MM.1S (cell line): ENCODE measurements around the gene MTMR8.

ENCODE experiments used
- EZH2 ChIP-seq: fragments of 300-600 bp; sonication (generic); optimal IDR thresholded peaks from 2 replicates; pipeline ENCODE3; 2017; ENCODE audit warnings: low read depth, mild to moderate bottlenecking, antibody characterized with exemption, low read length, mixed read lengths
- EZH2phosphoT487 ChIP-seq: fragments of 300-600 bp; sonication (generic); IDR thresholded peaks from 2 replicates; pipeline ENCODE4 v1.6.1; 2018; ENCODE audit warnings: antibody characterized with exemption, low read length
- TF ChIP-seq, protein P1 (sequence below): fragments of 300-600 bp; sonication (generic); IDR thresholded peaks from 2 replicates; pipeline ENCODE4 v1.5.1; 2016; ENCODE audit warnings: antibody characterized with exemption, low read length, mixed read lengths

DNA sequence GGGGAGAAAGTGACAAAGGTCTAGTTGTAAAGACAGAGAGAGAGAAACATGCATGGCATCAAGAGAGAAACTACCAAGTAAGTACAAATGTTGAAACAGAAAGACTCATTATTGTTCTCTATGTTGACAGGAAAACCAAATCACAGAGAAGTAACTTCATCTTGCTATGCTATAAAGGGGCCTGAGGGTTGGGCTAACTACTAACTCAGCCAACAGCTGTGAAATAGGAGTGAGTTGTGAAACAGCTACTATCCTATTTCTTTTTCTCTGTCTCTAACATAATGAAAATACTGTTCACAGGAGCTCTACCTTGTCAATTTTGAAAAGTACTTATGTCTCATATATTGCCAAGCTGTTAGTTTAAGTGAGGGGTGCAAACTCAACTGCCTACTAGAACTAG lies 65.0 kb downstream of the MTMR8 start:
- TF ChIP-seq, protein P1, sequence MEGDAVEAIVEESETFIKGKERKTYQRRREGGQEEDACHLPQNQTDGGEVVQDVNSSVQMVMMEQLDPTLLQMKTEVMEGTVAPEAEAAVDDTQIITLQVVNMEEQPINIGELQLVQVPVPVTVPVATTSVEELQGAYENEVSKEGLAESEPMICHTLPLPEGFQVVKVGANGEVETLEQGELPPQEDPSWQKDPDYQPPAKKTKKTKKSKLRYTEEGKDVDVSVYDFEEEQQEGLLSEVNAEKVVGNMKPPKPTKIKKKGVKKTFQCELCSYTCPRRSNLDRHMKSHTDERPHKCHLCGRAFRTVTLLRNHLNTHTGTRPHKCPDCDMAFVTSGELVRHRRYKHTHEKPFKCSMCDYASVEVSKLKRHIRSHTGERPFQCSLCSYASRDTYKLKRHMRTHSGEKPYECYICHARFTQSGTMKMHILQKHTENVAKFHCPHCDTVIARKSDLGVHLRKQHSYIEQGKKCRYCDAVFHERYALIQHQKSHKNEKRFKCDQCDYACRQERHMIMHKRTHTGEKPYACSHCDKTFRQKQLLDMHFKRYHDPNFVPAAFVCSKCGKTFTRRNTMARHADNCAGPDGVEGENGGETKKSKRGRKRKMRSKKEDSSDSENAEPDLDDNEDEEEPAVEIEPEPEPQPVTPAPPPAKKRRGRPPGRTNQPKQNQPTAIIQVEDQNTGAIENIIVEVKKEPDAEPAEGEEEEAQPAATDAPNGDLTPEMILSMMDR: no peak
- no peak for TF ChIP-seq EZH2phosphoT487
- no peak for TF ChIP-seq EZH2
